ENCODE results near the gene IL3. TPM values are rescaled to one million over a fixed set of nuclear protein-coding genes. Genes with fewer than 3 reads are reported as not detected.

IL3 gene
- total RNA-seq, 1 donor from 2014 or later, result not detected

DNA sequence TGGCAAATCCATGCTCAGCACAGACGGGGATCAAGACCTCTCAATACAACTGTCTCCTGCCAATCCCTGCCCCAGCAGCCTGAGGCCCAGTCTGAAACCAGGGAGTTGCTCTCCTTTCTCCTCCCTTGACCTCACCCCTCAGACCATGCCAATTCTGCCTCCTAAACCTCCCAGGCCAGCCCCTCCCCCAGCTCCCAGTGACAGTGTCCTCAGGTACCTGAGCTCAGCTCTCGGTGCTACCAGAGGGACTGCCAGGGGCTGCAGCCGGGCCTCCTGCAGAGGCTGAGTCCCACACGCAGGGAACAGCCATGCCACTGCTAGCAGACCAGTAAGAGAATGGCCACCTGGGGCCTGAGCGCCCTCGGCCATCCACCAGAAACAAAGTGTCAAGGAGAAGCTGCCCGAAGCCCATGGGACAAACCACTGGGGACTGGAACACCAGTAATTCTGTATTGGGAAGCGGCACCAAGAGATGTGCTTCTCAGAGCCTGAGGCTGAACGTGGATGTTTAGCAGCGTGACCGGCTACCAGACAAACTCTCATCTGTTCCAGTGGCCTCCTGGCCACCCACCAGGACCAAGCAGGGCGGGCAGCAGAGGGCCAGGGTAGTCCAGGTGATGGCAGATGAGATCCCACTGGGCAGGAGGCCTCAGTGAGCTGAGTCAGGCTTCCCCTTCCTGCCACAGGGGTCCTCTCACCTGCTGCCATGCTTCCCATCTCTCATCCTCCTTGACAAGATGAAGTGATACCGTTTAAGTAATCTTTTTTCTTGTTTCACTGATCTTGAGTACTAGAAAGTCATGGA lies 557 bp upstream of the IL3 start:
- Histone ChIP-seq H3K4me2 (ENCODE audit: low read length) (no peak overlapping the region), H3K4me3 (ENCODE audit: insufficient read depth, low read depth, low read length) (no peak overlapping the region), H3K27ac (ENCODE audit: low read depth, low read length) (no peak overlapping the region), H3K4me1 (ENCODE audit: insufficient read depth, low read length) (no peaks in the 10 kb centered on the region), H3K27me3 (ENCODE audit: insufficient read depth, low read length) (no peaks in the 10 kb centered on the region), H3K9me3 (ENCODE audit: insufficient read depth, low read depth, low read length) (no peaks in the 10 kb centered on the region), H3K79me2 (ENCODE audit: insufficient read depth, low read length) (no peaks in the 10 kb centered on the region), H3K9ac (ENCODE audit: low read length) (no peak overlapping the region), H3K36me3 (ENCODE audit: insufficient read depth, low read length) (no peaks in the 10 kb centered on the region), H4K20me1 (ENCODE audit: insufficient read depth, low read length) (no peaks in the 10 kb centered on the region), H2AFZ (ENCODE audit: low read depth, low read length) (no peak overlapping the region)
- H3K4me3 Mint-ChIP-seq (ENCODE audit: unreplicated experiment), result no peak overlapping the region
- no peaks in the 10 kb centered on the region for H3K4me1 Mint-ChIP-seq (ENCODE audit: low read depth, unreplicated experiment)
- DNase-seq (ENCODE audit: low read depth) (no peak), FAIRE-seq (no peak)
- TF ChIP-seq, protein P1, sequence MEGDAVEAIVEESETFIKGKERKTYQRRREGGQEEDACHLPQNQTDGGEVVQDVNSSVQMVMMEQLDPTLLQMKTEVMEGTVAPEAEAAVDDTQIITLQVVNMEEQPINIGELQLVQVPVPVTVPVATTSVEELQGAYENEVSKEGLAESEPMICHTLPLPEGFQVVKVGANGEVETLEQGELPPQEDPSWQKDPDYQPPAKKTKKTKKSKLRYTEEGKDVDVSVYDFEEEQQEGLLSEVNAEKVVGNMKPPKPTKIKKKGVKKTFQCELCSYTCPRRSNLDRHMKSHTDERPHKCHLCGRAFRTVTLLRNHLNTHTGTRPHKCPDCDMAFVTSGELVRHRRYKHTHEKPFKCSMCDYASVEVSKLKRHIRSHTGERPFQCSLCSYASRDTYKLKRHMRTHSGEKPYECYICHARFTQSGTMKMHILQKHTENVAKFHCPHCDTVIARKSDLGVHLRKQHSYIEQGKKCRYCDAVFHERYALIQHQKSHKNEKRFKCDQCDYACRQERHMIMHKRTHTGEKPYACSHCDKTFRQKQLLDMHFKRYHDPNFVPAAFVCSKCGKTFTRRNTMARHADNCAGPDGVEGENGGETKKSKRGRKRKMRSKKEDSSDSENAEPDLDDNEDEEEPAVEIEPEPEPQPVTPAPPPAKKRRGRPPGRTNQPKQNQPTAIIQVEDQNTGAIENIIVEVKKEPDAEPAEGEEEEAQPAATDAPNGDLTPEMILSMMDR (IDR thresholded peaks at IDR 0.05; ENCODE audit: insufficient read depth, low read depth, low read length), result no peak
- TF ChIP-seq EZH2 (IDR thresholded peaks at IDR 0.05; ENCODE audit: insufficient read depth, low read length), result no peak
- H3K27ac Mint-ChIP-seq (ENCODE audit: unreplicated experiment), result peak overlapping the region; percentile 26
- peaks cover 28% of the 10 kb centered on the region for H3K27me3 Mint-ChIP-seq (ENCODE audit: low read depth, unreplicated experiment)
- peaks cover 7% of the 10 kb centered on the region for H3K9me3 Mint-ChIP-seq (ENCODE audit: unreplicated experiment)
- H3K36me3 Mint-ChIP-seq (ENCODE audit: low read depth, unreplicated experiment), result no peaks in the 10 kb centered on the region

DNA sequence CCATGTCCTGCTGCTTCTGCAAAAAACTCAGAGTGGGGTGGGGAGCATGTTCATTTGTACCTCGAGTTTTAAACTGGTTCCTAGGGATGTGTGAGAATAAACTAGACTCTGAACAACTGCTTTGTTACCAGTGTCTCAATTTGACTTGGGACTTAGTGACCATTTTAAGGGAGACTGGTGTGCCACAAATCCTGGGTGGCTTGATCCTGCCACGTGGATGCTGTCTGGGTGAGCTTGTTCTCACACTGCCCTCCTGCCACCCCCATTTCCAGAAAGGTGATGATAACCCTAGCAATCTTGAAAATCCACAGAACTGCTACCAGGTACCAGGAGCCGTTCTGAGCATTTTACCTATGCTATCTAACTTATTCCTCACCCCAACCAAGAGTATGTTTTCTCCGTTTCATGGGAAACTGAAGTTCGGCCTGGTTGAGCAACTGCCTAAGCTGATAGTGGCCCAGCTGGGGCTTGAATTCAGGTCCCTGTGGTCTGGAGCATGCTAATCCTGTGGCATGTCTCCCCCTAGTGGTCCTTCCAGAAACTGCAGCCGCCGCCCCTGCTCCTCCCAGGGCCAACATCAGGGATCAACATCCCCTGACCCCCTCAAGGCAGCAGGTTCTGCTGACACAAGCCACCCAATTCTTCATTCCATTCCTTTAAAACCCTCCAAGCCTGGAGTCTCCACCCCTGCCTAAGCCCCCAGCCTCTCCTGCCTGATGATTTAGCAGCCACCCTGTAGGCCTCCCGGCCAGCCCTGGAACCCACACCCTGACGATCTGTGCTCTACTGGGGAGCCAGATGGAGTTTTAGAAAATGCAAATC lies 2.8 kb downstream of the IL3 start:
- DNase-seq (ENCODE audit: low read depth), result peak; percentile 18

More for the DNA sequence above, 2.8 kb downstream of the IL3 start:
- H3K9me3 ChIP-seq (ENCODE audit: insufficient read depth, low read depth, low read length), result no peaks in the 10 kb centered on the region
- Mint-ChIP-seq H3K4me1 (ENCODE audit: low read depth, unreplicated experiment) (no peaks in the 10 kb centered on the region), H3K27me3 (ENCODE audit: low read depth, unreplicated experiment) (peaks cover 22% of the 10 kb centered on the region), H3K4me3 (ENCODE audit: unreplicated experiment) (no peak overlapping the region), H3K36me3 (ENCODE audit: low read depth, unreplicated experiment) (no peaks in the 10 kb centered on the region), H3K27ac (ENCODE audit: unreplicated experiment) (peak overlapping the region; percentile 5), H3K9me3 (ENCODE audit: unreplicated experiment) (peaks cover 7% of the 10 kb centered on the region)
- H3K27ac ChIP-seq (ENCODE audit: low read depth, low read length), result no peak overlapping the region
- no peak for TF ChIP-seq EZH2 (IDR thresholded peaks at IDR 0.05; ENCODE audit: insufficient read depth, low read length)
- TF ChIP-seq, protein P1 (IDR thresholded peaks at IDR 0.05; ENCODE audit: insufficient read depth, low read depth, low read length), result peak; percentile 89
- H3K4me1 ChIP-seq (ENCODE audit: insufficient read depth, low read length), result no peaks in the 10 kb centered on the region
- no peak overlapping the region for H3K4me3 ChIP-seq (ENCODE audit: insufficient read depth, low read depth, low read length)
- H4K20me1 ChIP-seq (ENCODE audit: insufficient read depth, low read length), result no peaks in the 10 kb centered on the region
- no peak overlapping the region for H2AFZ ChIP-seq (ENCODE audit: low read depth, low read length)
- no peak overlapping the region for H3K9ac ChIP-seq (ENCODE audit: low read length)
- no peaks in the 10 kb centered on the region for H3K27me3 ChIP-seq (ENCODE audit: insufficient read depth, low read length)
- H3K36me3 ChIP-seq (ENCODE audit: insufficient read depth, low read length), result no peaks in the 10 kb centered on the region
- no peak for FAIRE-seq
- H3K79me2 ChIP-seq (ENCODE audit: insufficient read depth, low read length), result no peaks in the 10 kb centered on the region
- no peak overlapping the region for H3K4me2 ChIP-seq (ENCODE audit: low read length)
